HepG2 (cell line): ENCODE data around the gene MIR17HG. TPM values are rescaled to one million over a fixed set of nuclear protein-coding genes. Genes with fewer than 3 reads are reported as not detected.
A peak's percentile ranks its signal among the peaks of the same experiment; 100 is the strongest.

Source experiments
- CENPT ChIP-seq: sonication (generic); formaldehyde crosslinking; IDR thresholded peaks from 2 replicates; pipeline ENCODE4 v1.8.0; 2022; ENCODE audit warnings: low read depth, mild to moderate bottlenecking, moderate library complexity, missing genetic modification reagents
- FOXK2 ChIP-seq: fragments of 450-650 bp; IDR thresholded peaks from 2 replicates; pipeline ENCODE4 v1.6.1; 2016
- MAFF ChIP-seq: IDR thresholded peaks from 2 replicates; pipeline ENCODE4 v1.6.1; 2011; ENCODE audit warnings: low read depth, low read length, improper control_type of control experiment
- MXD4 ChIP-seq: IDR thresholded peaks from 2 replicates; pipeline ENCODE4 v1.6.1; 2016; ENCODE audit warnings: mild to moderate bottlenecking, missing biosample characterization, missing genetic modification reagents
- NCOA2 ChIP-seq: sonication (generic); formaldehyde crosslinking; IDR thresholded peaks from 2 replicates; pipeline ENCODE4 v1.8.0; 2022; ENCODE audit warnings: inconsistent platforms
- PPARG ChIP-seq: conservative IDR thresholded peaks from 2 replicates; pipeline ENCODE4 v1.6.1; 2016; ENCODE audit warnings: missing biosample characterization, missing genetic modification reagents
- RBAK ChIP-seq: sonication (generic); formaldehyde crosslinking; IDR thresholded peaks from 2 replicates; pipeline ENCODE4 v1.5.1; 2020; ENCODE audit warnings: mild to moderate bottlenecking, missing genetic modification reagents
- SALL1 ChIP-seq: sonication (generic); formaldehyde crosslinking; IDR thresholded peaks from 2 replicates; pipeline ENCODE4 v1.8.0; 2022; ENCODE audit warnings: mild to moderate bottlenecking, missing genetic modification reagents
- SKI ChIP-seq: fragments of 450-650 bp; IDR thresholded peaks from one replicate; pipeline ENCODE4 v1.6.1; 2018; ENCODE audit warnings: mild to moderate bottlenecking; ENCODE audit not compliant: partially characterized antibody
- THAP11 ChIP-seq: IDR thresholded peaks from 2 replicates; pipeline ENCODE4 v1.6.1; 2016; ENCODE audit warnings: missing biosample characterization, missing genetic modification reagents
- ZBTB26 ChIP-seq: IDR thresholded peaks from 2 replicates; pipeline ENCODE4 v1.6.1; 2016; ENCODE audit warnings: missing compliant biosample characterization, missing genetic modification reagents, borderline replicate concordance
- ZNF260 ChIP-seq: sonication (generic); formaldehyde crosslinking; IDR thresholded peaks from 2 replicates; pipeline ENCODE4 v1.4.0; 2020; ENCODE audit warnings: missing genetic modification reagents, low read depth, mild to moderate bottlenecking, borderline replicate concordance
- ZNF562 ChIP-seq: sonication (generic); formaldehyde crosslinking; IDR thresholded peaks from 2 replicates; pipeline ENCODE4 v1.8.0; 2022; ENCODE audit warnings: missing genetic modification reagents, borderline replicate concordance
- polyA plus RNA-seq, 8 experiments: library from polyadenylated mRNA; depleted of rRNA in 3 of 8; stranded (reverse) in 7 of 8; unstranded in 1 of 8; fragments of >200 nt; fragmentation: Illumina TruSeq in 4 of 8; extraction: Trizol in 4 of 8; gene quantifications; 2 replicates each; pipeline versions ENCODE4 v1.2.1 to v1.2.3, GENCODE V29; 2011 to 2016; ENCODE audit warnings: low read depth in 4 of 8, missing spikeins in 1 of 8, mixed read lengths in 1 of 8; ENCODE audit not compliant: insufficient read depth in 1 of 8
- total RNA-seq, 5 experiments: library from RNA; depleted of rRNA; stranded (reverse); fragments of >200 nt; fragmentation: Illumina TruSeq; extraction: Trizol; gene quantifications; 2 replicates each; pipeline ENCODE4 v1.2.3, GENCODE V29; 2016; ENCODE audit warnings: low read depth in 1 of 5
- TF ChIP-seq, protein P1 (sequence below): sonication (generic); formaldehyde crosslinking; IDR thresholded peaks from 2 replicates; pipeline ENCODE4 v1.4.0; 2020; ENCODE audit warnings: missing genetic modification reagents
- TF ChIP-seq, protein P2 (sequence below): IDR thresholded peaks from 2 replicates; pipeline ENCODE4 v1.4.0; 2020; ENCODE audit warnings: mild to moderate bottlenecking, missing genetic modification reagents
- TF ChIP-seq, protein P3 (sequence below): conservative IDR thresholded peaks from 2 replicates; pipeline ENCODE4 v1.6.1; 2018; ENCODE audit warnings: missing genetic modification reagents

Gene MIR17HG
- total and polyA plus RNA-seq, 2 of the 13 experiments (the other 11 are each of a cell fraction or from before 2014, with no cell fraction given) = 2.5 to 12.3 TPM

GRCh38 chr13:91361755-91362271 lies 14.3 kb downstream of the MIR17HG start (continued):
- TF ChIP-seq, protein P1, sequence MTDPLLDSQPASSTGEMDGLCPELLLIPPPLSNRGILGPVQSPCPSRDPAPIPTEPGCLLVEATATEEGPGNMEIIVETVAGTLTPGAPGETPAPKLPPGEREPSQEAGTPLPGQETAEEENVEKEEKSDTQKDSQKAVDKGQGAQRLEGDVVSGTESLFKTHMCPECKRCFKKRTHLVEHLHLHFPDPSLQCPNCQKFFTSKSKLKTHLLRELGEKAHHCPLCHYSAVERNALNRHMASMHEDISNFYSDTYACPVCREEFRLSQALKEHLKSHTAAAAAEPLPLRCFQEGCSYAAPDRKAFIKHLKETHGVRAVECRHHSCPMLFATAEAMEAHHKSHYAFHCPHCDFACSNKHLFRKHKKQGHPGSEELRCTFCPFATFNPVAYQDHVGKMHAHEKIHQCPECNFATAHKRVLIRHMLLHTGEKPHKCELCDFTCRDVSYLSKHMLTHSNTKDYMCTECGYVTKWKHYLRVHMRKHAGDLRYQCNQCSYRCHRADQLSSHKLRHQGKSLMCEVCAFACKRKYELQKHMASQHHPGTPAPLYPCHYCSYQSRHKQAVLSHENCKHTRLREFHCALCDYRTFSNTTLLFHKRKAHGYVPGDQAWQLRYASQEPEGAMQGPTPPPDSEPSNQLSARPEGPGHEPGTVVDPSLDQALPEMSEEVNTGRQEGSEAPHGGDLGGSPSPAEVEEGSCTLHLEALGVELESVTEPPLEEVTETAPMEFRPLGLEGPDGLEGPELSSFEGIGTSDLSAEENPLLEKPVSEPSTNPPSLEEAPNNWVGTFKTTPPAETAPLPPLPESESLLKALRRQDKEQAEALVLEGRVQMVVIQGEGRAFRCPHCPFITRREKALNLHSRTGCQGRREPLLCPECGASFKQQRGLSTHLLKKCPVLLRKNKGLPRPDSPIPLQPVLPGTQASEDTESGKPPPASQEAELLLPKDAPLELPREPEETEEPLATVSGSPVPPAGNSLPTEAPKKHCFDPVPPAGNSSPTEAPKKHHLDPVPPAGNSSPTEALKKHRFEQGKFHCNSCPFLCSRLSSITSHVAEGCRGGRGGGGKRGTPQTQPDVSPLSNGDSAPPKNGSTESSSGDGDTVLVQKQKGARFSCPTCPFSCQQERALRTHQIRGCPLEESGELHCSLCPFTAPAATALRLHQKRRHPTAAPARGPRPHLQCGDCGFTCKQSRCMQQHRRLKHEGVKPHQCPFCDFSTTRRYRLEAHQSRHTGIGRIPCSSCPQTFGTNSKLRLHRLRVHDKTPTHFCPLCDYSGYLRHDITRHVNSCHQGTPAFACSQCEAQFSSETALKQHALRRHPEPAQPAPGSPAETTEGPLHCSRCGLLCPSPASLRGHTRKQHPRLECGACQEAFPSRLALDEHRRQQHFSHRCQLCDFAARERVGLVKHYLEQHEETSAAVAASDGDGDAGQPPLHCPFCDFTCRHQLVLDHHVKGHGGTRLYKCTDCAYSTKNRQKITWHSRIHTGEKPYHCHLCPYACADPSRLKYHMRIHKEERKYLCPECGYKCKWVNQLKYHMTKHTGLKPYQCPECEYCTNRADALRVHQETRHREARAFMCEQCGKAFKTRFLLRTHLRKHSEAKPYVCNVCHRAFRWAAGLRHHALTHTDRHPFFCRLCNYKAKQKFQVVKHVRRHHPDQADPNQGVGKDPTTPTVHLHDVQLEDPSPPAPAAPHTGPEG (CRISPR knock-in tag) = no peak
- no peak for TF ChIP-seq SKI
- TF ChIP-seq ZNF562 (CRISPR knock-in tag) = no peak
- TF ChIP-seq CENPT (CRISPR knock-in tag) = no peak
- no peak for TF ChIP-seq ZBTB26
- TF ChIP-seq, protein P2, sequence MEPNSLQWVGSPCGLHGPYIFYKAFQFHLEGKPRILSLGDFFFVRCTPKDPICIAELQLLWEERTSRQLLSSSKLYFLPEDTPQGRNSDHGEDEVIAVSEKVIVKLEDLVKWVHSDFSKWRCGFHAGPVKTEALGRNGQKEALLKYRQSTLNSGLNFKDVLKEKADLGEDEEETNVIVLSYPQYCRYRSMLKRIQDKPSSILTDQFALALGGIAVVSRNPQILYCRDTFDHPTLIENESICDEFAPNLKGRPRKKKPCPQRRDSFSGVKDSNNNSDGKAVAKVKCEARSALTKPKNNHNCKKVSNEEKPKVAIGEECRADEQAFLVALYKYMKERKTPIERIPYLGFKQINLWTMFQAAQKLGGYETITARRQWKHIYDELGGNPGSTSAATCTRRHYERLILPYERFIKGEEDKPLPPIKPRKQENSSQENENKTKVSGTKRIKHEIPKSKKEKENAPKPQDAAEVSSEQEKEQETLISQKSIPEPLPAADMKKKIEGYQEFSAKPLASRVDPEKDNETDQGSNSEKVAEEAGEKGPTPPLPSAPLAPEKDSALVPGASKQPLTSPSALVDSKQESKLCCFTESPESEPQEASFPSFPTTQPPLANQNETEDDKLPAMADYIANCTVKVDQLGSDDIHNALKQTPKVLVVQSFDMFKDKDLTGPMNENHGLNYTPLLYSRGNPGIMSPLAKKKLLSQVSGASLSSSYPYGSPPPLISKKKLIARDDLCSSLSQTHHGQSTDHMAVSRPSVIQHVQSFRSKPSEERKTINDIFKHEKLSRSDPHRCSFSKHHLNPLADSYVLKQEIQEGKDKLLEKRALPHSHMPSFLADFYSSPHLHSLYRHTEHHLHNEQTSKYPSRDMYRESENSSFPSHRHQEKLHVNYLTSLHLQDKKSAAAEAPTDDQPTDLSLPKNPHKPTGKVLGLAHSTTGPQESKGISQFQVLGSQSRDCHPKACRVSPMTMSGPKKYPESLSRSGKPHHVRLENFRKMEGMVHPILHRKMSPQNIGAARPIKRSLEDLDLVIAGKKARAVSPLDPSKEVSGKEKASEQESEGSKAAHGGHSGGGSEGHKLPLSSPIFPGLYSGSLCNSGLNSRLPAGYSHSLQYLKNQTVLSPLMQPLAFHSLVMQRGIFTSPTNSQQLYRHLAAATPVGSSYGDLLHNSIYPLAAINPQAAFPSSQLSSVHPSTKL (CRISPR knock-in tag) = peak; percentile 89
- TF ChIP-seq MAFF = no peak
- no peak for TF ChIP-seq ZNF260
- TF ChIP-seq THAP11 = peak; percentile 37; the same call in 1 of the 2 replicates
- TF ChIP-seq MXD4 (CRISPR knock-in tag) = no peak
- TF ChIP-seq SALL1 (CRISPR knock-in tag) = peak; percentile 16; the same call in 1 of the 2 replicates
- TF ChIP-seq, protein P3, sequence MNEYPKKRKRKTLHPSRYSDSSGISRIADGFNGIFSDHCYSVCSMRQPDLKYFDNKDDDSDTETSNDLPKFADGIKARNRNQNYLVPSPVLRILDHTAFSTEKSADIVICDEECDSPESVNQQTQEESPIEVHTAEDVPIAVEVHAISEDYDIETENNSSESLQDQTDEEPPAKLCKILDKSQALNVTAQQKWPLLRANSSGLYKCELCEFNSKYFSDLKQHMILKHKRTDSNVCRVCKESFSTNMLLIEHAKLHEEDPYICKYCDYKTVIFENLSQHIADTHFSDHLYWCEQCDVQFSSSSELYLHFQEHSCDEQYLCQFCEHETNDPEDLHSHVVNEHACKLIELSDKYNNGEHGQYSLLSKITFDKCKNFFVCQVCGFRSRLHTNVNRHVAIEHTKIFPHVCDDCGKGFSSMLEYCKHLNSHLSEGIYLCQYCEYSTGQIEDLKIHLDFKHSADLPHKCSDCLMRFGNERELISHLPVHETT (CRISPR knock-in tag) = no peak
- no peak for TF ChIP-seq RBAK
- TF ChIP-seq FOXK2 = 0 out of 2 replicates have a peak, but pooled peaks have one; percentile 38
- peak; percentile 86 for TF ChIP-seq NCOA2
- TF ChIP-seq PPARG = peak; percentile 87
